HPDE6-E6E7 (cell line): ENCODE measurements around the gene PER1.
"Not testable (repeated sequence)": the region's sequence is repeated elsewhere in the genome, so short reads cannot be mapped to it uniquely, and the experiment has no call there.

ENCODE experiments used
- DNase-seq: peaks from one replicate; pipeline ENCODE4 v3.0.0; 2011; ENCODE audit warnings: missing footprints; ENCODE audit errors: extremely low spot score

PER1 gene

DNA sequence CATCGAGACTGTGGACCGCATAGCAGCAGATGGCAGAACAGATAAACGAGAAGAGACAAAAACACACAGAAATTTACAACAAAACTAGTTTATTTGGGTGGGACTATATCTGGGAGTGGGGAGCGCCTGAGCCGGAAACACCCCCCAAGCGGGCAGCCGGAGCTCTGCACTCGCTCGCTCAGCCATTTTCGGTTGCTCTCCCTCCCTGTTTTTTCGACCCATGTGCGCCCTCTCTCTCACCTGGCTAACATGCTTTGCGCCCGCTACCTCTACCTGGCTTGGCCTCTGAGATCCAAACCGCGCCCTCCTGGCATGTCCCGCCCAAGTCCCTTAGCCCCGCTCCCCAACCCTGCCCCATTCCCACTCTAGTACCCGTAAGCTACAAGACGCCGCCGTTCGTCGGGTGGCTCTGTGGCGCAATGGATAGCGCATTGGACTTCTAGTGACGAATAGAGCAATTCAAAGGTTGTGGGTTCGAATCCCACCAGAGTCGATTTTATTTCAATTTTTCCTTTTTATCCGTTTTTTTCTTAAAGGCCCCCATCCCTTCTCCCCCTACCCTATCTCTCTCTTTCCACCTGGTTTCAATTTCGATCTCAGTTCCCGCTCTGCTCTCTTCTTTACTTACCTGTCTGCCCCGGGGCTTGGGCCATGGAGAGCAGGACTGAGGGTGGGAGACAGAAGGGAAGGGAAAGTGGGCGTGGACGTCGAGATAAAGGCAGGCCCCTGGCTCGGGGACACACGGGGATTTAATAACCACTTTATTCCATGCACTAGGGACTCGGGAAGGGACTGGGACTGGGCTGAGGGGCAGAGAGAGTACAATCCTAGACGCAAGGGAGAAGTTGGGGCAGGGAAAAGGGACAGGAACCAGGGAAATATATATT, 31.4 kb downstream of the PER1 start:
- no peak for DNase-seq

DNA sequence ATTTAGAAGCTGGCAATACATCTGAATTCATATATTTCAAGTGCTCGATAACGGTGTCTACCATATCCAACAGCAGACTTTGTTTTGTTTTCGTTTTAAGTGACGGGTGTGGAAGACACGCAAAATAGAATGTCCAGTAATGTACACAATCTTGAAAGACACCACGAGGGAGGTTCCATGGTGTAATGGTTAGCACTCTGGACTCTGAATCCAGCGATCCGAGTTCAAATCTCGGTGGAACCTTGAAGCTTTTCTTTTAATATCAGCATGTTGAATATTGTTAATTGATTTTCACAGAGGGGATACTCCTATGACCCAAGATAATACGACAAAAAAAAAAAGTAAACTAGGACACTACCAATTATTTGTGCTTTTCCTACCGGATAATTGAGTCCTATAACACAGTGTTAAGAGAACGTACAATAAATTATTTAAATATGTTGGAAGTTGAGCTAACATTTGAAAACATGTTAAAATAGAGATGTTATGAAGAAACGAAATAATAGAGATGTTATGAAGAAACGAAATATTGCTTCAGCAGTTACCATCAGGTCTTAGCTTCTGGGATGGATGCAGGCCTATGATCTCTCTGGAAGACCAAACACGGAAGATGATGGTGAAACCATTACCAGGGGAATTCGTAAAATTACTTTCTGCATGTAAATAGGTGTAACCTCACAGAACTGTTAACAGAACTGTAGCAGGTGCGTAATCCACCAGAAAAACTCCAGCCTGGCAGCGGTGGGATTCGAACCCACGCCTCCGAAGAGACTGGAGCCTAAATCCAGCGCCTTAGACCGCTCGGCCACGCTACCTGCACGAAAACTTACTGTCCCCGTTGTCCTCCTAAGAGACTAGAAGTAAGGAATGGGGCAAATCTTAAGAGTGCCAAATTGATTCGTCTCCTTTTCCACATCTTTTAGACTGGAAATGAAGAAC, 32.4 kb downstream of the PER1 start:
- no peak for DNase-seq

DNA sequence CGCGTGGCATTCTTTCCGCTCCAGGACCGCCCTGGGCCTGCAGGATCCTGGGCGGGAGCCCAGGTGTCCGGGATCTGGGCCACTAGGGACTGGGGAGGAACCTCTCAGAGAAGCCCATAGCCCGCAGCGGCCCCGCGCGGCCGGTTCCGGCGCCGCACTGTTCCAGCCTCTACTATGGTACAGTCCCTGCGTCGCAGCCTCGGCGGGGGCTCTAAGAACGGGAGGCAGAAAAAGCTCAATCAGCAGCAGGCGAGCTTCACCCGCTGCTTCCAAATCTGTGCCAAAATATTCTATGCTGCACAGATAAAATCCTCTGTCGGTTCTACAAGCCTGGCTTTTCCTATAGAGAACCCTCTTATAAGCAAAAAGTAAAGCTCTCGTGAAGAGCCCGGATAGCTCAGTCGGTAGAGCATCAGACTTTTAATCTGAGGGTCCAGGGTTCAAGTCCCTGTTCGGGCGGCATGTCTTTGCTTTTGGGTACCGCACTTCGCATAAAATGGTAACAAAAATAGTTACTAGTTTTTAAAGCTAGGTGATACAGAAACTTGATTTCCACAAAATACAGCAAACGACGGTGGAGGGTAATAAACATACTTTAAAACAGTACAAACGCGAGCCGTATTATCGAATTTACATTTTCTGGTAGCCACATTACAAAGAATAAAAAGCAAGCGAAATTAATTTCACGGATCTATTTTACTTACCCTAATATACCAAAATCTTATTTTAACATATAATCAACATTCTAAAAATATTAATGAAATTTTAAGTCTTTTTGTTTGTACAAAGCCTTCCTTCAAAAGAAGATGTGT, 33.2 kb downstream of the PER1 start:
- DNase-seq: no peak

DNA sequence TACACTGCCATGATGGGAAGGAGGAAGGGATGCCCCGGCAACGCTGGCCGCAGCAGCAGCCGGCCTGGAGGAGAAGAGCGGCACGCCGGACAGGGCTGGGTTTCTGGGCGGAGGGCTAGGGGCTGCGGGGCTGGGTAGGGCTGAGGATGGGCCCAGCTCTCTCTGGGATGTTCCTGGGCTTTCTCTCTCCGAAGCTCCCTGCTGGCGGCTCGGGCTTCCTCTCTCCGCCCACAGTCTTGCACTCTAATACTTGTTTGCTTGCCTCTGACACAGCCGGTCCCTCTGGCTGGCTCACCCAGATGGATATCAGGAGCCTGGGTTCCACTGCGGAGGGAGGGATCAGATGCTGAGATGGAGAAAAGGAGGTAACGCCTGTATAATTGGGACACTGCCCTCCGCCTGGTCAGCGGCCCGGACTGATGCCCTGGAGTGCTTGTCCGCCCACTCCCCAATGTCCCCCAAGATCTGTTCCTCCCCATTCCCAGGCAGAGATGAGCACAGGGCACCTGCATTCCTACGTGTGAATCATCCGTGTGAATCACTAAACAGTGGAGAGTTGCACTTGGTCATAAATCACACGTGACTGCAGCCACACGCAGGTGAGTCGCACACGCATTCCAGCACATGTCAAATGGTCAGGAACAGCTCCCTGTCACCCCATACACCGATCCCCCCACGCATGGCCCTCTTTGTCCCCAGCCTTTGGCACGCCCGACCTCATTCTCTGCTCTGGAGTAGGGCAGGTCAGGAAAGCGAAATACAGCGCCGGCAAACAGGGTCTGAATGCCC, 34.0 kb downstream of the PER1 start, which contains the start of gene ALOXE3:
Gene ALOXE3 (minus strand): TSS at position 535 of the 789 bp plus-strand sequence. CDS start 524 bp downstream, at position 11.
- no peak for DNase-seq

DNA sequence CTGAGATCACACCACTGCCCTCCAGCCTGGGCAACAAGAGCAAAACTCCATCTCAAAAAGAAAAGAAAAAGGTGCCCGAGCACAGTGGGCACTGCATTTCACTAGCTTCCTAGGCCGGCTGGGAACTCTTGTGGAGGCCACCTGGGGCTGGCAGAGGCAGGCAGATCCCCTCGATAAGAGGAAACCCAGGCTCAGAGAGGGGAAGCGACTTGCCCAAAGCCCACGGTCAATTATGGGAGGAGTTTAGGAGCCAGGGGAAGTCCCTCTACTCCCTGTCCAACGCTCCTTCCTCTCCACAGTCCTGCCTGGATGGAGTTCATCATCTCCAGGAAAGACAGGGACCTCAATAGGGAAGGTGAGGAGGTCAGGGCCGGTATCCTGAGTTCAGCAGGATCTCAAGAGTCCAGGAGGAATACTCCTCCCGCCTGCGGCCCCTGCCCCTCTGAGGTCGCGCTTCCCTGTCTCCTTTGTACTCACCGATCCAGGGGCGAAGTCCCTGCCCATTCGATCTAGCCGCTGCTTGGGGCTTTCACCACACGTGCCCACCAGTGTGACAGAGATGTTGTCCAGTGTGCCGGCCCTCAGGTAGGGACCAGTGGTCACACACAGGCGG, 34.7 kb downstream of the PER1 start:
- DNase-seq: no peak

DNA sequence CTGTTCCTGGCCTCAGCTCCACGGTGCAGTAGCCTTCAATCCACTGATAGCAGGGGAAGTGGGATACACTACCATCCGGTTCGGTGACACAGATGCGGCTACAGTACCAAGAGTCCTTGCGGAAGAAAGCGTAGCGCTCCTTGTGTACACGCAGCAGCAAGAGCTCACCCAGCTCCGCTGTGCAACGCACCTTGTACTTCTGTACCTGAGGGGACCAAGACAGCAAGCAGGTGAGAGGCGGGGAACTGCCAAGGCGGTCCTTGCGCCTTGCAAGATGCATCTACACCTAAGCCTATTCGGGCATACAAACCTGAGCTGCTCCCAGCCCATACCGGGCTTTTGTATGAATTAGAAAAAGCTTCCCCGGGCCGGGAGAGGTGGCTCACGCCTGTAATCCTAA, 35.4 kb downstream of the PER1 start:
- no peak for DNase-seq

DNA sequence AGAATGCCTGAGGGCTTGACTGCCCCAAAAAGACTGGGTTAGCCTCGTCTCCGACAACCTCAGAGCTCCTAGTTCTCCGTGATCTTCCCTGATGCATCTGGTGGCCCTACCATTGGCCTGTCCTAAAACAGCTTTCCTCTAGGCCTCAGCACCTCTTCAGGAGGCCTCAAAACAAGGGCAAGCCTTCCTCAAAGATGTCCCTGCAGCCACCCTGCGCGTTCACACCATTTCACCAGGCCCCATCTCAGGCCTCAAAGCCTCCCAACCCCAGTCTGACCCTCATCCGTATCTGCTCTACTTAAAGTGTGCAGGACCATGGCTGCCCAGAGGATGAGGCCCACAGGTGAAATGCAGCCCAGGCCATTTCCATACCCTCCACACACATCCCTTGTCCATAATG, 41.3 kb downstream of the PER1 start:
- DNase-seq: no peak

DNA sequence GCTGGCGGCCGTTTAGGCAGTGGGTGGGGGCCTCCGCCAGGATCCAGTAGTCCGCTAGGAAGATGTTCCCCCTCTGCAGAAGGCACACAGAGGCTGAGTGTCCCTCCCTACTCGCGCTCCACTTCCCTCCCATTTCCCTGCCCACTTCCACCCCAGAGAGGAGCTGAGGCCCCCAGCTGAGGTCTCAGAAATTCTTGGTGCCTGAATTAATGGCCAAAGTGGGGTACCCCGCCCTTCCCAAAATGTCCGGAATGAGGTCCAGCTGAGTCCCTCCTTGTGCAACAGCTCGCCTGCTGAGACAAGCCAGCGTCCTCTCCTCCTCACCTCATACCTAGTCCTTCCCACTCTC, 41.8 kb downstream of the PER1 start:
- DNase-seq: no peak

DNA sequence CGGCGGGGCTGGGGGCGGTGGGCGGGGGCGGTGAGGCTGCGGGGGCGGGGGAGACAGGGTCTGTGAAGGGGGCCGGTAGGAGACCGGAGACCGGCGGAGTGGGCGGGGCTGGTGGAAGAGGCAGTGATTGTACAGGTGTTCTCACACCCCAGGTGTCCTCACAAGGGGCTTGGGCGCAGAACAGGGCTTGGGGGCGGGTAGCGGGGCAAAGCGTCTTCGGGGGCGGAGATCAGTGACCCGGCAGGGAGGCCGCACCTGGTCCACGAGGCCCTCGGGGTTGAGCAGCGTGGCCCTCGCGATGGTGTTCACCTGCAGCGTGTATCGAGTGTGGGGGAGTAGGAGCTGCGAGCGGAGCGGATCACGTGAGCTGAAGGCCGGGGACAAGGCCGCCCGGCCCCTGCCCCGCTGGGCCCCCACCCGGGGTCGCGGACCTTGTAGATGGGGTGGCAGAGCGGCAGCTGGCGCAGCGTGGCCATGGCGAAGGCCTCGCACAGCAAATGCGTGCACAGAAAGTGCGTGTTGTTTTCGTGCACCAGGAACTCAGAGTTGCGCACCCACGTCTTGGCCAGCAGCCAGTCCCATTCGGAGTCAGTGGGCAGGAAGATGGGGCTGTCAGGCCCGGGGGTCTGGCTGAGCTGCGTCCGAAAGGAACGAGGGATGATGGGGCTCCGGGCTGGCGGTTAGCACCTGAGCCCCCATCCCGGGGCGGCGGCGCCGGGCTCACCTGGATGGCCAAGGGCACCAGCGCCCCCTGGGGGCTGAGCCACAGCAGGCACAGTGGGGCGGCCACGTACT, 42.3 kb downstream of the PER1 start:
- no peak for DNase-seq

DNA sequence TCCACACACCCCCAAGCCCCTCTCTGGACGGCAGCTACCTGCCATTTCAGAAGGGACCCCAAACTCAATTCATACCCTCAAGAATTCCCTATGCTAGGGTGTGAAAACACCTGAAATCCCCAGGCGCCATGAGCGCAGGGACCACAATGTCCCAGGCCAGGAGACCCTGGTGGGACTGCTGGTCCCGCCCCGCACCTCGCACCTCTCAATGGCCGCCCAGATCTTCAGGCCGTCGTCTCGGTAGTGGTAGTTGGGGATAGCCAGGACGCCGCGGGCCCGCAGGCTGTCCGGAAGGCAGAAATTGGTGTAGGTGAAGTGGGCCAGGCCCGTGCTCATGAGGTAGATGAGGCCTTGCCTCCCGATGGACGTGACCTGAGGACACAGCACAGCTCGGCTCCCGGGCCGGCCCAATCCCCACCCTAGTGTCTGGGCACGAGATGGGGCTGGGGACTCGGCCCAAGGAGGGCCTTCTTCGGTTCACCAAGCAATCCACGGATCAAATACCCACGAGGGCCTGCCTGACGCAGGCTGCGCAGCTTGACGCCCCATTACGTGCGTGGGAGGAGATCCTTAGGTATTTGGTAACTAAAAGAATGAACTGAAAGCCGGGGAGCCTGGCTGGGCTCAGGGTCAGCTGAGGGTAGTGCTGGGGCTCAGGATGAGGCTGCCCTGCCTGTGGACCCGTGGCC, 43.1 kb downstream of the PER1 start:
- no peak for DNase-seq

DNA sequence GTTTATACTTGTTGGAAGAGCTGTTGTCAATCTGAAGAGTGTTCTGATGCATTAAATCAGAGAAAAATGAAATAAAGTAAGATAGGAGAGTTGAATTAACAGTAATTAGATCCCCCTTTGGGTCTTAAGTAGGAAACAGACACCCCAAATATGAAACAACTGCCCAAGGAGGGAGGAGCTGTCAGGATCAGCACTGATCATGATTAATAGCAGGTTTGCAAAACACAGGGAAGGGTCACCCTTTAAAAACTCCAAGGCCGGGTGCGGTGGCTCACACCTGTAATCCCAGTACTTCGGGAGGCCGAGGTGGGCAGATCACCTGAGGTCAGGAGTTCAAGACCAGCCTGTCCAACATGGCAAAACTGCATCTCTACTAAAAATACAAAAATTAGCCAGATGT, 45.2 kb downstream of the PER1 start:
- DNase-seq: not testable (repeated sequence)

DNA sequence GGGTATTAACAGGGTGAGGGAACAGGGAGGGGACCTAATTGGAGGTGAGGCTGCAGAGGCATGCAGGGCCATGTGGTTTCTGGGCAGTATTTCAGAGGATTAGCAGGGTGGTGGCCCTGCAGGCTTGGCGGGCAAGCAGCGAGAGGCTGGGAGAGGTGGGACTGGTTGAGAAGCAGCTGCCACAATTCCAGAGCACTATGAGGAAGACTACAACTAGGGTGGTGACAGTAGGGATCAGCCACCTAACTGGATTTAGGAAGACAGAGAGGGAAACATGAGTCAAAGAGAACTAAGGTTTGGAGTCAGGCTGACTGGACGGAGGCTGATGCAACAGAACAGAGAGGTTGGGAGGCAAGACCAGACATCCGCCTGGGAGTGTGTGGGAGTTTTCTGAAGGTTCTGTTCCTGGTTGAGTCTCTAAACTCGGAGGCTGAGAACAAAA, 46.2 kb downstream of the PER1 start:
- no peak for DNase-seq

DNA sequence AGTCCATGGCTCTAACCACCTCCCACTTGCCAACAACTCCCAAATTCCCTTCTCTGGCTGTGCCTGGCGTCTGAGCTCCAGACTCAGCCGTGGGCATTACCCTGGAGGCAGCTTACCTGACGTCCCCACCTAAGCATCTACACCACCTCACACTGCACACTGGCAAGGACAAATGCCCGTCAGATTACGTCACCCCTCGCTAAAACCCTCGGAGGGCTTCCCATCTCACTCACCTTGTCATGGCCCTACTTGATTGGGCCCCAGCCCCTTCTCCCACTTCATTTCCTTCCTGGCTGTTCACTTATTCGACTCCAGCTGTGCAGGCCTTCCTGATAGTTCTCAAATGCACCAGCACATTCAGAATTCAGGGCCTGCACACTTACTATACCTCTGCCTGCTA, 47.3 kb downstream of the PER1 start:
- no peak for DNase-seq

DNA sequence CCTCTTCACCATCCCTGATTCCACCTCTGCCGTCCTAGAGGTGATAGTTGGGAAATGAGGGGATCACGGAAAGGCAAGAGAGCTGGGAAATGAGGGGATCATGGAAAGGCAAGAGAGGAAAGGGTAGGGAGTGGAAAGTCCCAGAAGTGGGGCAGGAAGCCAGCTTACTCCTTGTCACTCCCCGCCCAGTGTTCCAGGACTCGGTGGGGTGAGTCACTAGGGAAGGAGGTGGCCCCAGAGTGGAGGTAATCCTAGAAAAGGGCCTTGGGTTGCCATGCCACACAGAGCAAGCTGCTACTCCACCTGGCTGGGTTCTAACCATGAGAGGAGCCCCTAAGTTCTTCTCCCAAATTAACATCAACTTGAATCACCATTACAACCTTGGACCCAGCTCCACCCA, 48.7 kb downstream of the PER1 start:
- DNase-seq: no peak

DNA sequence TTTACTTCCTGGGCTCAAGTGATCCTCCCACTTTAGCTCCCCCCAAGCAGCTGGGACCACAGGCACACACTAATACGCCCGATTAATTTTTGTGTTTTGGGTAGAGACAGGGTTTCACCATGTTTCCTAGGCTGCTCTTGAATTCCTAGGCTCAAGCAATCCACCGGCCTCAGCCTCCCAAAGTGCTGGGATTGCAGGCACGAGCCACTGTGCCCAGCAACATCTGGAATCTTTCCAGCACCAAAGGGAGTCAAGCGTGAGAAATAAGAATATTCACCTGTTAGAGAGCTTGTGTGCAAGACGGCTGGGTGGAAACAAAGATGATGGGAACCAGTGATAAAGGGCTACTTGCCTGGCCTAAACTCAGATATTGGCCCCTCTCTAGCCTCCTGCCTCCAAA, 50.5 kb downstream of the PER1 start:
- no peak for DNase-seq

DNA sequence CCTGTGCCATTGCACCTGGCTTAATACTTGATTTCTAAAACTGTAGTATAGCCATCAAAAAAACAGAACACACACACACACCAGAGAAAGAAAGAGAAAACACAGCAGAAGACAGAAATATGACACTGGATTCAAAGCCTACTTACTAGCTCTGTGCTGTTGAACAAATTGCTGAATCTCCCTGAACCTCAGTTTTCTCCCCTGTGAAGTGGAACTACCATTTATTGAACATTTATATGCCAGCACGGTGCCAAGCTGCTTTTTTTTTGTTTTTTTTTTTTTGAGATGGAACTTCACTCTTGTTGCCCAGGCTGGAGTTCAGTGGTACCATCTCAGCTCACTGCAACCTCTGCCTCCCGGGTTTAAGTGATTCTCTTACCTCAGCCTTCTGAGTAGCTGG, 51.4 kb downstream of the PER1 start:
- DNase-seq: no peak

DNA sequence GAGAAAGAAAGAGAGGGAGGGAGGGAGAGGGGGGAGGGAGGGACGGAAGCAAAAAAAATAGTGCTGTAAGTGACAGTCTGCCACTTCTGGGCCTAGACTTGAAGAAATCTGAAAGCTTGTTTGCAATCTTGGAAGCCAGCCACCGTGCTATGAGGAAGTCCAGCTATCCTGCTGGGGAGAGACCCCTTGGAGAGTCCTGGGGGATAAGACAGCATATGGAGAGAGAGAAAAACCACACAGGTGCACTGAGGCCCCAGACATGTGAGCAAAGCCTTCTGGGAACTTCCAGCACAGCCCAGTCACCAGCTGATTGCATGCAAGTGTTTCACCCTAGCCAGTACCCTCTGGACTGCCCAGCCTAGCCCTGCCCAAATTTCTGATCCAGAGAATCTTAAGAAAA, 52.1 kb downstream of the PER1 start:
- no peak for DNase-seq

DNA sequence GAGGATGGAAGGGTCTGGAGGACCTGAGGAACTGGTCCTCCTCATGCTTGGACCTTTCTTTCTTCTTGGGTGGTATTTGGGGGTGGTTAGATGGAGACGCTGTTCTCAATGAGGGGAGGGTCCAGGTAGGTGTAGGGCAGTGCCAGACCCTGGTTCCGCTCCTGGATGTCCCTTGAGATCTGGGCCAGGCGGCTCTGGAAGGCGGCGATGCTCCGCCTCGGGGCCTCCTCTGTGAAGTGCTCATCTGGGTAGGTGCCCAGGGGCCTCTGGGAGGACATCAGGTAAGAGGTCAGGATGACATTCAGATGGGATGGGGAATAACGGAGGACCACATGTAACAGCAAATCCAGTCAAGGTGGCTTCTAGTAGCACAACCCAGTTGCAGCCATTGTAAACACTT, 55.7 kb downstream of the PER1 start:
- no peak for DNase-seq

DNA sequence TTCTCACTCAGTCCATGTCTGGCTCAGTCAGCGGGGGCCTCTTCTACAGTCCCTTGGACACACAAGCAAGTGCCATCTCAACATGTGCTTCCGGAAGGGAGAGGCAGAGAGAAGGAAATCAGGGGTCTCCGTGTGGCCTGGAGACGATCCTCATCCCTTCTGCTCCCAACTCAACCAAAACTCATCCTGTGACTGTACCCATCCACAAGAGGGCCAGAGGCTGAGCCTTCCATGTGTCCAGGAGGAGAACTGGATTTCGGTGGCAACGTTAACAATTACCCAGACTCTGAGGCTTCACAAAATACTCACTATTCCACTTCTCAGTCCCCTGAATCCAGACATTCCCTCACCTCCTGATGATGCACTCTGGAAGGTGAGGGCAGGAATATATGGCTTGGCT, 56.8 kb downstream of the PER1 start:
- DNase-seq: no peak
